Mesothelial cell of epicardium (in vitro differentiated cells): ENCODE data around the gene TSC1. TPM values are rescaled to one million over a fixed set of nuclear protein-coding genes. Genes with fewer than 3 reads are reported as not detected.

Experiments used
- DNase-seq, 2 experiments: peaks; one replicate each; pipeline ENCODE4 v3.0.0; 2021; ENCODE audit warnings: low spot score in 2 of 2; ENCODE audit not compliant: unreplicated experiment in 2 of 2
- H3K27ac Mint-ChIP-seq: 2 replicates; pipeline ENCODE4 v1.8.0; 2021; ENCODE audit warnings: mixed read lengths
- H3K27me3 Mint-ChIP-seq: 2 replicates; pipeline ENCODE4 v1.8.0; 2021; ENCODE audit warnings: low read depth, mixed read lengths
- H3K36me3 Mint-ChIP-seq: 2 replicates; pipeline ENCODE4 v1.8.0; 2021; ENCODE audit warnings: mixed read lengths
- H3K4me1 Mint-ChIP-seq: 2 replicates; pipeline ENCODE4 v1.8.0; 2021; ENCODE audit warnings: mixed read lengths
- H3K4me3 Mint-ChIP-seq: 2 replicates; pipeline ENCODE4 v1.8.0; 2021; ENCODE audit warnings: mild to moderate bottlenecking, moderate library complexity, mixed read lengths
- H3K9me3 Mint-ChIP-seq: 2 replicates; pipeline ENCODE4 v1.8.0; 2021; ENCODE audit warnings: mixed read lengths
- total RNA-seq: library from RNA; stranded (reverse); gene quantifications from 3 replicates; pipeline ENCODE4 v1.2.1, GENCODE V29; 2021
- TF ChIP-seq, protein P1 (sequence below): fragments of 200-600 bp; sonication (generic); IDR thresholded peaks from one replicate; pipeline ENCODE4 v1.5.0; 2021; ENCODE audit warnings: antibody characterized with exemption; ENCODE audit not compliant: unreplicated experiment

Gene TSC1
- total RNA-seq, 1 donor from 2014 or later = 68.5 TPM

DNA sequence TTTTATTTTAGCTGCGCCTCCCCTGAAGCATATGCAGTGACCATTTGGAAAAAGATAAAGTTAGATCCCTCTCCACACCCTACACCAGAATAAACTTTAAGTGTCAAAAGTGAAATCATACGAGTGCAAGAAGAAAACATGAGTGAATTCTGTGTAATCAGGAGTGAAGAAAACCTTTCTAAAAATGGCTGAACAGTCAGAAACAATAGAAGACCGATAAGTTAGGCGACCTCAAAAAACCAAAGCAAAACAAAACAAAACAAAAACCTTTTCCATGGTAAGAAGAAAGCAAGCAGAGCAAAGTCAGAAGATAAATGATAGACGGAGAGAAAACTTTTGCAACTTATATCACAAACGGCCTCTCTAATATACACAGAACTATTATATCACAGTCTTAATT, 16.6 kb upstream of the TSC1 start:
- no peak for DNase-seq
- Mint-ChIP-seq H3K4me1 (no peaks in the 10 kb centered on the region), H3K27me3 (peaks cover 30% of the 10 kb centered on the region), H3K27ac (no peak overlapping the region), H3K36me3 (no peaks in the 10 kb centered on the region), H3K4me3 (no peak overlapping the region), H3K9me3 (peaks cover 8% of the 10 kb centered on the region)
- TF ChIP-seq, protein P1, sequence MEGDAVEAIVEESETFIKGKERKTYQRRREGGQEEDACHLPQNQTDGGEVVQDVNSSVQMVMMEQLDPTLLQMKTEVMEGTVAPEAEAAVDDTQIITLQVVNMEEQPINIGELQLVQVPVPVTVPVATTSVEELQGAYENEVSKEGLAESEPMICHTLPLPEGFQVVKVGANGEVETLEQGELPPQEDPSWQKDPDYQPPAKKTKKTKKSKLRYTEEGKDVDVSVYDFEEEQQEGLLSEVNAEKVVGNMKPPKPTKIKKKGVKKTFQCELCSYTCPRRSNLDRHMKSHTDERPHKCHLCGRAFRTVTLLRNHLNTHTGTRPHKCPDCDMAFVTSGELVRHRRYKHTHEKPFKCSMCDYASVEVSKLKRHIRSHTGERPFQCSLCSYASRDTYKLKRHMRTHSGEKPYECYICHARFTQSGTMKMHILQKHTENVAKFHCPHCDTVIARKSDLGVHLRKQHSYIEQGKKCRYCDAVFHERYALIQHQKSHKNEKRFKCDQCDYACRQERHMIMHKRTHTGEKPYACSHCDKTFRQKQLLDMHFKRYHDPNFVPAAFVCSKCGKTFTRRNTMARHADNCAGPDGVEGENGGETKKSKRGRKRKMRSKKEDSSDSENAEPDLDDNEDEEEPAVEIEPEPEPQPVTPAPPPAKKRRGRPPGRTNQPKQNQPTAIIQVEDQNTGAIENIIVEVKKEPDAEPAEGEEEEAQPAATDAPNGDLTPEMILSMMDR = no peak

DNA sequence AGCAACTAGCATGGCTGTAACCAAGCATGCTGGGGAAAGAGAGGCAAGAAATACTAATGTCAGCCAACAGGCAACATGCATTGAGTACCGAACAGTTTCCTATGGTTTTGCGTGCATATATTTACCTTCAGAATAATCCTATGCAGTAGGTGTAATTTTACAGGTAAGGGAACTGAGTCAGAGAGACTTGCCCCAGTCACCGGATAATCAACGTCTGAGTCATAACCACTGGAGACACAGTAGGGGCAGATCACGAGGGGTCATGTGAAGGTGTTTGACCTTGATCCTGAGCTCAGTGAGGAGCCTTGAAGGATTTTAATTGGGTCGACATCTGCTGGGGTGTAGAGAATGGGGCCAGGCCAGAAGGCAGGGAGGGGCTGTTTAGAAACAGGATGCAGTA, 13.4 kb upstream of the TSC1 start:
- TF ChIP-seq, protein P1 = no peak
- H3K4me1 Mint-ChIP-seq = no peaks in the 10 kb centered on the region

DNA sequence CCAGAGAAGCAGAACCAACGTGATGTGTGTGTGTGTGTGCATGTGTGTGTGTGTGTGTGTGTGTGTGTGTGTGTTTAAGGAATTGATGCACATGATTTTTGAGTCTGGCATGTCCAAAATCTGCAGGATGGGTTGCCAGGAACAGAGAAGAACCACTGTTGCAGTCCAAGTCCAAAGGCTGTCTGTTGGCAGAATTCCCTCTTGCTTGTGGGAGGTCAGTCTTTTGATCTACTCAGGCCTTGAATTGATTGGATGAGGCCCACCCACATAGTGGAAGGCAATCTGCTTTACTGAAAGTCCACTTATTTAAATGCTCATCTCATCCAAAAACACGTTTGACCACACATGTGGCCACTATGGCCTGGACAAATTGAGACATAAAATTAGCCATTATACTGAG, 11.4 kb upstream of the TSC1 start:
- peaks cover 20% of the 10 kb centered on the region for H3K27me3 Mint-ChIP-seq
- peaks cover 16% of the 10 kb centered on the region for H3K9me3 Mint-ChIP-seq
- no peaks in the 10 kb centered on the region for H3K4me1 Mint-ChIP-seq
- no peak for DNase-seq
- H3K36me3 Mint-ChIP-seq = no peaks in the 10 kb centered on the region
- no peak overlapping the region for H3K4me3 Mint-ChIP-seq
- TF ChIP-seq, protein P1 = no peak
- H3K27ac Mint-ChIP-seq = no peak overlapping the region

More for the DNA sequence above, 13.4 kb upstream of the TSC1 start:
- no peak overlapping the region for H3K27ac Mint-ChIP-seq
- no peak for DNase-seq
- no peak overlapping the region for H3K4me3 Mint-ChIP-seq
- peaks cover 23% of the 10 kb centered on the region for H3K27me3 Mint-ChIP-seq
- peaks cover 16% of the 10 kb centered on the region for H3K9me3 Mint-ChIP-seq
- H3K36me3 Mint-ChIP-seq = no peaks in the 10 kb centered on the region

DNA sequence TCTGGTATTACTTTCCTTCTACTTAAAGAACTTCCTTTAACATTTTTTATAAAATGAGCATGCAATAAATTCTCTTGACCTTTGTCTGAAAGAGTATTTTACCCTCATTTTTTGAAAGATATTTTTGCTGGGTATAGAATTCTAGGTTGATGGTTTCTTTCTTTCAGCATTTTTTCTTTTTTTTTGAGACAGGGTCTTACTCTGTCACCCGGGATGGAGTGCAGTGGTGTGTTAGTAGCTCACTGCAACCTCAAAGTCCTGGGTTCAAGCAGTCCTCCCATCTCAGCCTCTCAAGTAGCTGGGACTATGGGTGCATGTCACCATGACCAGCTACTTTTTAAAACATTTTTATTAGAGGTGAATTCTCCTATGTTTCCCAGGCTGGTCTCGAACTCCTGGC, 10.7 kb upstream of the TSC1 start:
- H3K36me3 Mint-ChIP-seq = no peaks in the 10 kb centered on the region
- peaks cover 18% of the 10 kb centered on the region for H3K27me3 Mint-ChIP-seq

DNA sequence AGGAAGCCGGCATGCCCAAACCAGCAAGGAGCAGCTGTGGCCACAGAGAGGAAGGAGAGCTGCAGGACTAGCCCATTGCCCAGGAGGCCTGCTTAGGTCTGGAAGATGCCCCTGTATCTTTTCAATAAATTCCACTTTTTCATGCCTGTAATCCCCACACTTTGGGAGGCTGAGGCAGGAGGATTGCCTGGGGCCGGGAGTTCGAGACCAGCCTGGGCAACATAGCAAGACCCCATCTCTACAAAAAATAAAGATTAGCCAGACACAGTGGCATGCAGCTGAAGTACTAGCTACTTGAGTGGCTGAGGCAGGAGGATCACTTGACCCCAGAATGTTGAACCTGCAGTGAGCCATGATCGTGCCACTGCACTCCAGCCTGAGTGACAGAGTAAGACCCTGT, 5.3 kb upstream of the TSC1 start:
- no peak overlapping the region for H3K4me3 Mint-ChIP-seq
- H3K27ac Mint-ChIP-seq = no peak overlapping the region
- peaks cover 17% of the 10 kb centered on the region for H3K4me1 Mint-ChIP-seq
- H3K27me3 Mint-ChIP-seq = no peaks in the 10 kb centered on the region
- DNase-seq = no peak
- H3K9me3 Mint-ChIP-seq = no peaks in the 10 kb centered on the region
- TF ChIP-seq, protein P1 = no peak
- H3K36me3 Mint-ChIP-seq = no peaks in the 10 kb centered on the region

More for the DNA sequence above, 10.7 kb upstream of the TSC1 start:
- H3K4me1 Mint-ChIP-seq = no peaks in the 10 kb centered on the region
- no peak overlapping the region for H3K4me3 Mint-ChIP-seq
- H3K27ac Mint-ChIP-seq = no peak overlapping the region
- DNase-seq = no peak
- TF ChIP-seq, protein P1 = no peak
- H3K9me3 Mint-ChIP-seq = peaks cover 16% of the 10 kb centered on the region

DNA sequence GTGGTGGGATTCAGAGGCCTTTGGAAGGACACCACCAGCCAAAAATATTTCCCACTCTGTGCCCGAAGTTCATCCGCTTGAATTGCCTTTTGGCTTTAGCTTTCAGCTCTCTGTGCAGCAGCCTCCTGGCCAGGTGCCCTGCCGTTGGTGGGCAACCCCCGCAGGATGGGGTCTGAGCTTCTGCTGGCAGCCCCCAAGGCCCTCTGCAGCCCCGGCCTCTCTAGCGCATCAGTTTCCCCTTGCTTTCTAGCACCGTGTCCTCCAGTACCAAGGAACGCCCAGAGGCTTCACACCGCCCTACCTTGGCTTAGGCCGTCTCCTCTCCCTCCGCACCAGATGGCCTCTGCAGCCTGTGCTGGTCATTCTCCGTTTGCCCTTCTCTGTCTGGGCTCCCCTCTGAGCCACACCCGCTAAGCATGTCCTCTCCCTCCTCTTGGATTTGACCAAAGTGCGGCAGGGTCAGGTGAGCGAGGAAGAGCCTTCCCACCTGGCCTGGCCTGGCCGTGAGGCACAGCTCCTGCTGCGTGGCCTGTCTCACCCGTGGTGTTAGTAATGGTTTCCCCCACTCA, 4.2 kb upstream of the TSC1 start:
- Mint-ChIP-seq H3K36me3 (no peaks in the 10 kb centered on the region), H3K9me3 (no peaks in the 10 kb centered on the region), H3K27me3 (no peaks in the 10 kb centered on the region), H3K4me1 (peaks cover 24% of the 10 kb centered on the region), H3K27ac (no peak overlapping the region), H3K4me3 (no peak overlapping the region)
- TF ChIP-seq, protein P1 = no peak
- no peak for DNase-seq
